Hepatocyte (in vitro differentiated cells): Measurements from ENCODE around the gene IFI27L1. TPM values are rescaled to one million over a fixed set of nuclear protein-coding genes. Genes with fewer than 3 reads are reported as not detected.

Experiments used
- DNase-seq: peaks from one replicate; pipeline ENCODE4 v3.0.0-alpha.2; 2016; ENCODE audit warnings: low spot score
- H2AFZ ChIP-seq: fragments of 200-600 bp; sonication (generic); 2 replicates; pipeline ENCODE4 v1.6.0; 2016; ENCODE audit warnings: antibody characterized with exemption, mild to moderate bottlenecking
- H3K27ac ChIP-seq: fragments of 200-600 bp; sonication (generic); 2 replicates; pipeline ENCODE4 v1.5.1; 2016; ENCODE audit warnings: mild to moderate bottlenecking
- H3K27me3 ChIP-seq: fragments of 200-600 bp; sonication (generic); 2 replicates; pipeline ENCODE4 v1.6.1; 2016
- H3K36me3 ChIP-seq: fragments of 200-600 bp; sonication (generic); replicated peaks from 2 replicates; pipeline ENCODE4 v1.5.1; 2016; ENCODE audit warnings: low read depth; ENCODE audit not compliant: insufficient read depth
- H3K4me1 ChIP-seq: fragments of 200-600 bp; sonication (generic); 2 replicates; pipeline ENCODE4 v1.5.1; 2016; ENCODE audit warnings: mild to moderate bottlenecking, moderate library complexity; ENCODE audit not compliant: insufficient read depth
- H3K4me2 ChIP-seq: fragments of 200-600 bp; sonication (generic); 2 replicates; pipeline ENCODE4 v1.6.0; 2016
- H3K4me3 ChIP-seq: fragments of 200-600 bp; sonication (generic); 2 replicates; pipeline ENCODE4 v1.5.1; 2016; ENCODE audit warnings: mild to moderate bottlenecking
- H3K79me2 ChIP-seq: fragments of 200-600 bp; sonication (generic); 2 replicates; pipeline ENCODE4 v1.6.0; 2017; ENCODE audit warnings: mild to moderate bottlenecking
- H3K9me2 ChIP-seq: fragments of 200-600 bp; sonication (generic); replicated peaks from 2 replicates; pipeline ENCODE4 v1.6.0; 2017; ENCODE audit warnings: mild to moderate bottlenecking; ENCODE audit not compliant: insufficient read depth
- H3K9me3 ChIP-seq: fragments of 200-600 bp; sonication (generic); 2 replicates; pipeline ENCODE4 v1.5.1; 2016; ENCODE audit warnings: low read depth, mild to moderate bottlenecking
- H4K20me1 ChIP-seq: fragments of 200-600 bp; sonication (generic); 2 replicates; pipeline ENCODE4 v1.6.0; 2016; ENCODE audit warnings: mild to moderate bottlenecking; ENCODE audit not compliant: insufficient read depth, poor library complexity, severe bottlenecking
- CTCF ChIP-seq: fragments of 200-600 bp; sonication (generic); IDR thresholded peaks from 2 replicates; pipeline ENCODE4 v1.5.1; 2016; ENCODE audit warnings: antibody characterized with exemption, mild to moderate bottlenecking; ENCODE audit not compliant: poor library complexity
- EZH2 ChIP-seq: fragments of 200-600 bp; sonication (generic); IDR thresholded peaks from 2 replicates; pipeline ENCODE4 v1.6.1; 2016; ENCODE audit warnings: antibody characterized with exemption, mild to moderate bottlenecking, borderline replicate concordance
- EZH2phosphoT487 ChIP-seq: fragments of 200-600 bp; sonication (generic); IDR thresholded peaks from one replicate; pipeline ENCODE4 v1.6.1; 2018; ENCODE audit warnings: antibody characterized with exemption, mild to moderate bottlenecking, low read depth, moderate library complexity; ENCODE audit not compliant: unreplicated experiment, severe bottlenecking
- WGBS: methylation state at CpG from one replicate; pipeline ENCODE4 v1.1.6; 2016; ENCODE audit warnings: low lambda C conversion rate; ENCODE audit errors: missing lambda C conversion rate; 5-methylcytosine and 5-hydroxymethylcytosine counted together
- polyA plus RNA-seq: library from polyadenylated mRNA; unstranded; fragments of >200 nt; fragmentation: Nextera tagmentation; extraction: Ambion mirVana; gene quantifications from 2 replicates; pipeline ENCODE4 v1.2.1, GENCODE V29; 2016
- total RNA-seq: library from RNA; depleted of rRNA; stranded (reverse); fragments of >200 nt; gene quantifications from 2 replicates; pipeline ENCODE4 v1.2.3, GENCODE V29; 2014

IFI27L1 gene
- total and polyA plus RNA-seq, 2 experiments from 2014 or later, result 18.9 to 29.4 TPM

- no peak for DNase-seq
- Histone ChIP-seq H3K4me3 (no peak overlapping the region), H2AFZ (no peak overlapping the region), H3K27ac (no peak overlapping the region), H3K4me2 (no peak overlapping the region), H3K4me1 (no peaks in the 10 kb centered on the region), H3K27me3 (no peaks in the 10 kb centered on the region), H3K79me2 (peaks cover 5% of the 10 kb centered on the region), H4K20me1 (no peaks in the 10 kb centered on the region), H3K36me3 (no peaks in the 10 kb centered on the region), H3K9me3 (no peaks in the 10 kb centered on the region), H3K9me2 (no peaks in the 10 kb centered on the region)
- 93% methylated on average over 4 of the region's 4 CpGs for WGBS
- TF ChIP-seq EZH2 (no peak), EZH2phosphoT487 (no peak), CTCF (no peak)
Measured at GRCh38 chr14:94089479-94089878, 8.4 kb downstream of the IFI27L1 start.

- Histone ChIP-seq H3K27me3 (no peaks in the 10 kb centered on the region), H4K20me1 (no peaks in the 10 kb centered on the region), H3K4me3 (no peak overlapping the region), H3K4me2 (no peak overlapping the region), H3K4me1 (no peaks in the 10 kb centered on the region), H3K27ac (no peak overlapping the region), H3K79me2 (no peaks in the 10 kb centered on the region), H3K9me3 (no peaks in the 10 kb centered on the region), H3K36me3 (no peaks in the 10 kb centered on the region), H2AFZ (no peak overlapping the region), H3K9me2 (no peaks in the 10 kb centered on the region)
- WGBS, result 95% methylated on average over 2 of the region's 2 CpGs
- no peak for DNase-seq
- no peak for TF ChIP-seq EZH2phosphoT487
- TF ChIP-seq EZH2, result no peak
- TF ChIP-seq CTCF, result no peak
Measured at GRCh38 chr14:94093418-94093817, 12.3 kb downstream of the IFI27L1 start.

- no peak overlapping the region for H3K4me3 ChIP-seq
- no peaks in the 10 kb centered on the region for H3K79me2 ChIP-seq
- no peak overlapping the region for H3K4me2 ChIP-seq
- no peak for DNase-seq
- H4K20me1 ChIP-seq, result no peaks in the 10 kb centered on the region
- WGBS, result 96% methylated on average over 4 of the region's 4 CpGs
- no peaks in the 10 kb centered on the region for H3K4me1 ChIP-seq
- no peak overlapping the region for H3K27ac ChIP-seq
- no peaks in the 10 kb centered on the region for H3K9me2 ChIP-seq
- H3K9me3 ChIP-seq, result no peaks in the 10 kb centered on the region
- no peaks in the 10 kb centered on the region for H3K36me3 ChIP-seq
- no peaks in the 10 kb centered on the region for H3K27me3 ChIP-seq
- no peak for TF ChIP-seq CTCF
- no peak for TF ChIP-seq EZH2
- no peak for TF ChIP-seq EZH2phosphoT487
- H2AFZ ChIP-seq, result no peak overlapping the region
Measured at GRCh38 chr14:94097091-94097490, 16.0 kb downstream of the IFI27L1 start.
